Glomerular visceral epithelial cell (primary cell): ENCODE results near the gene NUDT8.
"Not testable (repeated sequence)": the region's sequence is repeated elsewhere in the genome, so short reads cannot be mapped to it uniquely, and the experiment has no call there.

Experiments used
- DNase-seq: peaks from one replicate; pipeline ENCODE4 v3.0.0-alpha.2; 2016; ENCODE audit errors: extremely low spot score

Gene NUDT8

DNA sequence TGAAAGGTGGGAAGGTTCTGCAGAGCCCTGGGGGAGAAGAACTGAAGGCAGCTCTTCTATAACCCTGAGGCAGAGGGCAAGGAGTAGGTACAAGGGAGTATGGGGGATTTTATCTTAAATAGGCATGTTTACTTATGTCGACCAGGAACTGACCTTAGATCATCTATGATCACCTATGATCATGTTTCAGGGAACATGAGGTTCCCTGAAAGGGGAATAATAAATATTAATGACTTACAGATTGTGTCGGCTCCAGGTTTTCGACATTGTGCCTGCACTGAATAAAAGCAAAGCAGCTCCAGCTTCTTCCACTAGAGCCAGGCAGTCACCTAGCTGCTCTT is 36.2 kb downstream of the NUDT8 start:
- no peak for DNase-seq

DNA sequence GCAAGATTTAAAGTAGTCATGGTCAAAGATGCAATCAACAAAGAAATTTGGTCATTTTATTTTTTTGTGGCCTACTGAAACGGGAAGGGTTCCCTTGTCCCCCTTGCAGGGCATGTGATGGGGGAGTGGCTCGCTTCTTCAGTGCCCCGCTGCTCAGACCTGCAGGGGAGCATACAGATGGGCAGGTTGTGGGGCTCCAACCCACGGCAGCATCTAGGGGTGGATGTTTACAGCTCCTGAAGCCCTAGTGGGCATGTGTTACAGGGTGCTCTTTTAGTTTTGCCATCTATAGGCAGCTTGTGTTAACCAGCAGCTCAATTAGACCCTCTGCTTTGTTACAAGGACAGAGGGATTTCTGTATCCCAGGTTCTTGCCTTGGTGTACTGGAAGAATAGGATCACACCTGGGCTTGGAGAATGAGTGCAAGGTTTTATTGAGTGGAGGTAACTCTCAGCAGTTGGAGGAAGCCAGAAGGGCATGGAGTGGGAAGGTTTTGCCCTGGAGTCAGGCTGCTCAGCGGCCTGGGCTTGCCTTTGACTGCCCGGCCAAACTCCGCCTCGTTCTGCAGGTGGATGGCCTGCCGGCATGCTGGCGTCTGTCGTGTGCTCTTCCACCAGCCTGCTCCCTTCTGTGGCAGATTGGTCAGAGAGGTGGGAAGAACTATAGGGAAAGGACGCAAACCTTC is 36.7 kb downstream of the NUDT8 start:
- DNase-seq: no peak

DNA sequence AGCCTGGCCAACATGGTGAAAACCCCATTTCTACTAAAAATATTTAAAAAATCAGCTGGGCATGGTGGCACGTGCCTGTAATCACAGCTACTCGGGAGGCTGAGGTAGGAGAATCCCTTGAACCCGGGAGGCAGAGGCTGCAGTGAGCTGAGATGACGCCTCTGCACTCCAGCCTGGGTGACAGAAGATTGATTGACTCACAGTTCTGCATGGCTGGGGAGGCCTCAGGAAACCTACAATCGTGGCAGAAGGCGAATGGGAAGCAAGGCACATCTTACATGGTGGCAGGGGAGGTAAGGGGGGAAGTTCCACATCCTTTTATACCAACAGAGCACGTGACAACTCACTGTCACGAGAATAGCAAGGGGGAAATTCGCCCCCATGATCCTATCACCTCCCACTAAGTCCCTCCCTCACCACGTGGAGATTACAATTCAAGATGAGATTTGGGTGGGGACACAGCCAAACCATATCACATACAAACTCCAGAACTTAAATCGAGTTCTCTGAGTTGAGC is 40.8 kb downstream of the NUDT8 start:
- not testable (repeated sequence) for DNase-seq

DNA sequence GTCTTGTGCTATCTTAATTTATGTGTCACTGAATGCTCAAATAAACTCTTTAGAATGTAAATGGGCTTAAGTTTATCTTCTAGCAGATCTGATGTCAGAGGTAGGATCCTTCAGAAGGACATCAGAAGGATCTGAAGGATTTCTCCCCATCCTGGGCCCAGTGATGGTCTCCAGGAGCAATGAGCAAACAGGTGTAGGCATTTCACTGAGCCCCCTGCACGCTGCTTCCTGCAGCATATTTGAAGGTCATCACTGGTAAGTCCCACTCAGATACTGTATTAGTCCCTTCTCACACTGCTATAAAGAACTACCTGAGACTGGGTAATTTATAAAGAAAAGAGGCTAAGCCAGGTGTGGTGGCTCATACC is 41.6 kb downstream of the NUDT8 start:
- DNase-seq: no peak

DNA sequence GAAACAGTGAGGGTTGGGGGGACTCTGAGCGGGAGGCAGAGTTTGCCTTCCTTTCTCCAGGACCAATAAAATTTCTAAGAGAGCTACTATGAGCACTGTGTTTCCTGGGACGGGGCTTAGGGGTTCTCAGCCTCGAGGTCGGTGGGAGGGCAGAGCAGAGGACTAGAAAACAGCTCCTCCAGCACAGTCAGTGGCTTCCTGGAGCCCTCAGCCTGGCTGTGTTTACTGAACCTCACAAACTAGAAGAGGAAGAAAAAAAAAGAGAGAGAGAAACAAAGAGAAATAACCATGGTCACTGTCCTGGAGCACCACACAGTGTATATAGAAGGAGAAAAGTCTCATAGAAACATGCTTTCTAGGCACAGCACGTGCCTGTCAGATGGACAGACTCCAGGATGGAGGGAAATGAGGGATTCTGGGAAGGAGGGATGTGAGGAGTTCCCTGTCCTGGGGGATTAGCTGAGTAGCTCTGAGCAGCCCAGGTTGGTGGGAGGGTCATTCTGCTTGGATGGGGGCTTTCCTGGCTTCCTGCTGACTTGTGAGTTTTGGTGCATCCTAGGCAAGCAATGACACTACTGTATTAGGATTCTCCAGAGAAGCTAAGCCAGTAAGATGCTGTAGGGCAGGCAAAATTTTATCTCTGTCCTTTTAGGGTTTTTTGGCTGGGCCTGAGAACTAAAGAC is 43.0 kb downstream of the NUDT8 start:
- DNase-seq: no peak

DNA sequence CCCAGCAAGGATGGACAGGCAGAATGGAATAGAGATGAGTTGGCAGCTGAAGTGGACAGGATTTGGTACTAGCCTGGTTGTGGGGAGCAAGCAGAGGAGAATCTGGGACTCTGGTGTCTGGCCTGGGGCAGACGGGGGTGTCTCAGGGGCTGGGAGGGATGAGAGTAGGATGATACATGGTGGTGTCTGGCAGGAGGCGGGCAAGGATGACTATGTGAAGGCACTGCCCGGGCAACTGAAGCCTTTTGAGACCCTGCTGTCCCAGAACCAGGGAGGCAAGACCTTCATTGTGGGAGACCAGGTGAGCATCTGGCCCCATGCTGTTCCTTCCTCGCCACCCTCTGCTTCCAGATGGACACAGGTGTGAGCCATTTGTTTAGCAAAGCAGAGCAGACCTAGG is 43.8 kb downstream of the NUDT8 start:
- no peak for DNase-seq

DNA sequence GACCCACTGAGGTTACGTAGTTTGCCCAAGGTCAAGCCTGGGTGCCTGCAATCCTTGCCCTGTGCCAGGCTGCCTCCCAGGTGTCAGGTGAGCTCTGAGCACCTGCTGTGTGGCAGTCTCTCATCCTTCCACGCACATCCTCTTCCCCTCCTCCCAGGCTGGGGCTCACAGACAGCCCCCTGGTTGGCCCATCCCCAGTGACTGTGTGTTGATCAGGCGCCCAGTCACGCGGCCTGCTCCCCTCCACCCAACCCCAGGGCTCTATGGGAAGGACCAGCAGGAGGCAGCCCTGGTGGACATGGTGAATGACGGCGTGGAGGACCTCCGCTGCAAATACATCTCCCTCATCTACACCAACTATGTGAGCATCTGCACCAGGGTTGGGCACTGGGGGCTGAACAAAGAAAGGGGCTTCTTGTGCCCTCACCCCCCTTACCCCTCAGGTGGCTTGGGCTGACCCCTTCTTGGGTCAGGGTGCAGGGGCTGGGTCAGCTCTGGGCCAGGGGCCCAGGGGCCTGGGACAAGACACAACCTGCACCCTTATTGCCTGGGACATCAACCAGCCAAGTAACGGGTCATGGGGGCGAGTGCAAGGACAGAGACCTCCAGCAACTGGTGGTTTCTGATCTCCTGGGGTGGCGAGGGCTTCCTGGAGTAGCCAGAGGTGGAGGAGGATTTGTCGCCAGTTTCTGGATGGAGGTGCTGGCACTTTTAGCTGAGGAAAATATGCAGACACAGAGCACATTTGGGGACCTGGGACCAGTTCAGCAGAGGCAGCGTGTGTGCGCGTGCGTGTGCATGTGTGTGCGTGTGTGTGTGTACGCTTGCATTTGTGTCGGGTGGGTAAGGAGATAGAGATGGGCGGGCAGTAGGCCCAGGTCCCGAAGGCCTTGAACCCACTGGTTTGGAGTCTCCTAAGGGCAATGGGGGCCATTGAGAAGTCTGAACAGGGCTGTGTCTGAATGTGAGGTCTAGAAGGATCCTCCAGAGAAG is 44.6 kb downstream of the NUDT8 start:
- no peak for DNase-seq

DNA sequence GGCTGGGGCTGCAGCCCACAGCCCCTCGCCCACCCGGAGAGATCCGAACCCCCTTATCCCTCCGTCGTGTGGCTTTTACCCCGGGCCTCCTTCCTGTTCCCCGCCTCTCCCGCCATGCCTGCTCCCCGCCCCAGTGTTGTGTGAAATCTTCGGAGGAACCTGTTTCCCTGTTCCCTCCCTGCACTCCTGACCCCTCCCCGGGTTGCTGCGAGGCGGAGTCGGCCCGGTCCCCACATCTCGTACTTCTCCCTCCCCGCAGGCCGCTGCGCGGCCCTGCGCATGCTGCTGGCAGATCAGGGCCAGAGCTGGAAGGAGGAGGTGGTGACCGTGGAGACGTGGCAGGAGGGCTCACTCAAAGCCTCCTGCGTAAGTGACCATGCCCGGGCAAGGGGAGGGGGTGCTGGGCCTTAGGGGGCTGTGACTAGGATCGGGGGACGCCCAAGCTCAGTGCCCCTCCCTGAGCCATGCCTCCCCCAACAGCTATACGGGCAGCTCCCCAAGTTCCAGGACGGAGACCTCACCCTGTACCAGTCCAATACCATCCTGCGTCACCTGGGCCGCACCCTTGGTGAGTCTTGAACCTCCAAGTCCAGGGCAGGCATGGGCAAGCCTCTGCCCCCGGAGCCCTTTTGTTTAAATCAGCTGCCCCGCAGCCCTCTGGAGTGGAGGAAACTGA is 45.4 kb downstream of the NUDT8 start:
- peak; percentile 46 for DNase-seq

DNA sequence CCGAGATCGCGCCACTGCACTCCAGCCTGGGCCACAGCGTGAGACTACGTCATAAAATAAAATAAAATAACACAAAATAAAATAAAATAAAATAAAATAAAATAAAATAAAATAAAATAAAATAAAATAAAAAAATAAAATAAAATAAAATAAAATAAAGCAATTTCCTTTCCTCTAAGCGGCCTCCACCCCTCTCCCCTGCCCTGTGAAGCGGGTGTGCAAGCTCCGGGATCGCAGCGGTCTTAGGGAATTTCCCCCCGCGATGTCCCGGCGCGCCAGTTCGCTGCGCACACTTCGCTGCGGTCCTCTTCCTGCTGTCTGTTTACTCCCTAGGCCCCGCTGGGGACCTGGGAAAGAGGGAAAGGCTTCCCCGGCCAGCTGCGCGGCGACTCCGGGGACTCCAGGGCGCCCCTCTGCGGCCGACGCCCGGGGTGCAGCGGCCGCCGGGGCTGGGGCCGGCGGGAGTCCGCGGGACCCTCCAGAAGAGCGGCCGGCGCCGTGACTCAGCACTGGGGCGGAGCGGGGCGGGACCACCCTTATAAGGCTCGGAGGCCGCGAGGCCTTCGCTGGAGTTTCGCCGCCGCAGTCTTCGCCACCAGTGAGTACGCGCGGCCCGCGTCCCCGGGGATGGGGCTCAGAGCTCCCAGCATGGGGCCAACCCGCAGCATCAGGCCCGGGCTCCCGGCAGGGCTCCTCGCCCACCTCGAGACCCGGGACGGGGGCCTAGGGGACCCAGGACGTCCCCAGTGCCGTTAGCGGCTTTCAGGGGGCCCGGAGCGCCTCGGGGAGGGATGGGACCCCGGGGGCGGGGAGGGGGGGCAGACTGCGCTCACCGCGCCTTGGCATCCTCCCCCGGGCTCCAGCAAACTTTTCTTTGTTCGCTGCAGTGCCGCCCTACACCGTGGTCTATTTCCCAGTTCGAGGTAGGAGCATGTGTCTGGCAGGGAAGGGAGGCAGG is 46.2 kb downstream of the NUDT8 start, which contains the start of gene GSTP1:
TSS of gene GSTP1 (plus strand) at position 566 of the 958 bp plus-strand sequence. CDS start at position 598, 32 bp downstream.
- peak; percentile 96 for DNase-seq

DNA sequence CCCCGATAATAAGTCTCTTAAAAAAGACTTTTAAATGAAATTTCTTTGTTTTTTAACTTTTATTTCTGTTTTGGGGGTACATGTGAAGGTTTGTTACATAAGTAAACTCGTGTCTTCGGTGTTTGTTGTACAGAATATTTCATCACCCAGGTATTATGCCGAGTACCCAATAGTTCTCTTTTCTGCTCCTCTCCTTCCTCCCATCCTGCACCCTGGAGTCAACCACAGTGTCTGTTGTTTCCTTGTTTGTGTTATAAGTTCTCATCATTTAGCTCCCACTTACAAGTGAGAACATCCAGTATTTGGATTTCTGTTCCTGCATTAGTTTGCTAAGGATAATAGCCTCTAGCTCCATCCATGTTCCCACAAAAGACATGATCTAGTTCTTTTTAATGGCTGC is 47.7 kb downstream of the NUDT8 start:
- DNase-seq: no peak

DNA sequence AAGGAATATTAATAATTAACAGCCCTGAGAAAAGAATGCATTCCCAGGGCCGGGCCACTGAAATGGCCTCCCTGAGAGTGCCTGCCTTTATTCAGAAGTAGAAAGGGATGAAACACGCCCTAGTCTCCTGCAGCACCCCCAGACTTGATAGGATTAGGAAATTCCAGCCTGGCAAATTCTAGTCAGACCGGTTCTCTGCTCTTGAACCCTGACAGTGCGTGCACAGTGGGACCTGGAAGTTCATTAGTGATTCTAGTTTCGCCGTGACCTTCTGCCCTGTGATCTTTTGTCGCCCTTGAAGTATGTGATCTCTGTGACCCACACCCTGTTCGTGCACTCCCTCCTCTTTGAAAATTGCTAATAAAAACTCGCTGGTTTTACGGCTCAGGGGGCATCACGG is 48.3 kb downstream of the NUDT8 start:
- DNase-seq: peak; percentile 56

DNA sequence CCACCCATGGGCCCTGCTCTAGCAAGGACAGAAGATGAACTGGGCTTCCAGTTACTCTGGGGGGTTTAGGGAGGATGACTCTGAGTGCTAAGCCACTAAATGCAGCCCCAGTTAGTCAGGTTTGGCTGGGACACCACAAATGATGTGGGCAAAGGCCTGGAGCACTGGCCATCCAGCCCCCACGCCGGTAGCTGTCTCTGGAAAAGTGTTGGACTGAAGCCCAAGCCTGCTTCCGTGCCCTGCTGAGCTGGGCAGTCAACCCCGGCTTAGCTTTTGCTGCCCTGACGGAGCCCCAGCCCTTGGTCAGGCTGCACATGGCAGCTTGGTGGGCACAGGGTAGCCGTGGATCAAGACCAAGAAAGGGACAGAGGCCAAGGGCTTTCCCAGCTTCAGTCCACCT is 51.8 kb downstream of the NUDT8 start:
- no peak for DNase-seq
